HepG2 (cell line): ENCODE results near the gene RPA1. TPM values are rescaled to one million over a fixed set of nuclear protein-coding genes. Genes with fewer than 3 reads are reported as not detected.

ENCODE experiments used
- ATAC-seq: fragments of 200-7000 bp; cut with Tn5 transposase; 3 replicates; pipeline ENCODE4 v1.9.1; 2020; ENCODE audit warnings: mild to moderate bottlenecking, moderate library complexity
- BruUV-seq: library from RNA; stranded (reverse); fragments of 400-500 nt; replicated peaks from 2 replicates; lab custom pipeline; 2021; lab: Mats Ljungman, UMichigan
- CTCF ChIA-PET: fragments of 300-600 bp; formaldehyde crosslinking; extraction: SDS; loops from one replicate; lab custom pipeline; 2021; ENCODE audit warnings: low total read pairs, inconsistent platforms, low intra/inter-chr PET ratio; lab: Yijun Ruan, JAX
- POLR2A ChIA-PET: fragments of 350-600 bp; sonication (Branson Sonifier 250); formaldehyde crosslinking; loops from one replicate; lab custom pipeline; 2020; ENCODE audit warnings: antibody characterized with exemption, inconsistent platforms; lab: Yijun Ruan, JAX
- DNase-seq: peaks from one replicate; pipeline ENCODE4 v3.0.0-alpha.2; 2015; ENCODE audit warnings: low spot score
- FAIRE-seq: peaks from 3 replicates; lab custom pipeline; 2011; peaks lifted over from hg19 to GRCh38; lab: Jason Lieb, UNC
- H2AFZ ChIP-seq: one replicate; pipeline ENCODE4 v1.6.1; 2011; ENCODE audit warnings: low read length, inconsistent platforms
- H3K27ac ChIP-seq: fragments of 300-600 bp; 3 replicates; pipeline ENCODE4 v1.8.0; 2011; ENCODE audit warnings: mixed run types, mild to moderate bottlenecking, mixed read lengths, low read length, inconsistent platforms; ENCODE audit not compliant: insufficient read depth; ENCODE audit errors: extremely low read length
- H3K27me3 ChIP-seq, 2 experiments: fragments of 200-600 bp in 1 of 2; 2 replicates in 1 of 2; 3 replicates in 1 of 2; pipeline versions ENCODE4 v1.6.0 to v1.8.0; 2011; ENCODE audit warnings: low read length in 2 of 2, mild to moderate bottlenecking in 2 of 2, moderate library complexity in 2 of 2, inconsistent platforms in 1 of 2; ENCODE audit not compliant: insufficient read depth in 2 of 2, control insufficient read depth in 1 of 2
- H3K36me3 ChIP-seq, 2 experiments: fragments of 200-600 bp in 1 of 2; replicated peaks in 1 of 2; 2 replicates in 1 of 2; 3 replicates in 1 of 2; pipeline versions ENCODE4 v1.5.1 to v1.8.0; 2011; ENCODE audit warnings: low read length in 2 of 2, inconsistent platforms in 1 of 2; ENCODE audit not compliant: insufficient read depth in 2 of 2, control insufficient read depth in 1 of 2
- H3K4me1 ChIP-seq: 2 replicates; pipeline ENCODE4 v1.5.1; 2012; ENCODE audit warnings: low read length, inconsistent platforms; ENCODE audit not compliant: insufficient read depth
- H3K4me2 ChIP-seq: 2 replicates; pipeline ENCODE4 v1.6.0; 2011; ENCODE audit warnings: low read depth, low read length, inconsistent platforms
- H3K4me3 ChIP-seq, 3 experiments: fragments of 200-600 bp in 1 of 3; sonication (generic), shearing (Covaris generic) in 1 of 3; replicated peaks in 1 of 3; 2 replicates each; pipeline ENCODE4 v1.5.1; 2011 to 2016; ENCODE audit warnings: low read length in 3 of 3, inconsistent platforms in 2 of 3, low read depth in 2 of 3, mild to moderate bottlenecking in 2 of 3, control low read depth in 1 of 3, mixed read lengths in 1 of 3; ENCODE audit not compliant: insufficient read depth in 1 of 3
- H3K79me2 ChIP-seq: one replicate; pipeline ENCODE4 v1.6.1; 2011; ENCODE audit warnings: low read length, inconsistent platforms; ENCODE audit not compliant: insufficient read depth
- H3K9ac ChIP-seq: 2 replicates; pipeline ENCODE4 v1.6.0; 2011; ENCODE audit warnings: mild to moderate bottlenecking, low read depth, low read length, inconsistent platforms; ENCODE audit not compliant: insufficient read depth
- H3K9me3 ChIP-seq: 2 replicates; pipeline ENCODE4 v1.5.1; 2012; ENCODE audit warnings: mild to moderate bottlenecking, low read length
- H4K20me1 ChIP-seq: 2 replicates; pipeline ENCODE4 v1.6.0; 2011; ENCODE audit warnings: inconsistent platforms, mild to moderate bottlenecking, low read length, moderate library complexity; ENCODE audit not compliant: insufficient read depth
- CBX2 ChIP-seq, 2 experiments: fragments of 200-600 bp in 1 of 2; sonication (generic); formaldehyde crosslinking in 1 of 2; IDR thresholded peaks; 2 replicates each; pipeline versions ENCODE4 v1.7.0 to v1.8.1; 2018 to 2022; ENCODE audit warnings: low read depth in 2 of 2, low read length in 1 of 2, mild to moderate bottlenecking in 1 of 2, missing genetic modification reagents in 1 of 2
- KDM2A ChIP-seq: sonication (generic); formaldehyde crosslinking; IDR thresholded peaks from 2 replicates; pipeline ENCODE4 v1.4.0; 2020; ENCODE audit warnings: low read depth, missing genetic modification reagents, borderline replicate concordance
- RARA ChIP-seq: IDR thresholded peaks from 2 replicates; pipeline ENCODE4 v1.6.1; 2016; ENCODE audit warnings: missing genetic modification reagents, missing compliant biosample characterization
- ZNF432 ChIP-seq: sonication (generic); formaldehyde crosslinking; IDR thresholded peaks from 2 replicates; pipeline ENCODE4 v1.5.0; 2020; ENCODE audit warnings: missing genetic modification reagents, mild to moderate bottlenecking, borderline replicate concordance
- ZNF704 ChIP-seq: sonication (generic); formaldehyde crosslinking; IDR thresholded peaks from 2 replicates; pipeline ENCODE4 v1.8.1; 2023; ENCODE audit warnings: mild to moderate bottlenecking, inconsistent platforms, moderate library complexity, missing genetic modification reagents, borderline replicate concordance
- WGBS: methylation state at CpG from one replicate; pipeline ENCODE4 v1.1.6; 2017; ENCODE audit warnings: low lambda C conversion rate; 5-methylcytosine and 5-hydroxymethylcytosine counted together
- in situ Hi-C: cut with HindIII; loops from 2 replicates; pipeline ENCODE4 v1.10.0; 2017; ENCODE audit warnings: low pct_unique_long_range_greater_than_20kb; ENCODE audit not compliant: extremely low pct_ligation_motif_present
- intact Hi-C: fragments of 100-400 bp; cut with micrococcal nuclease; formaldehyde crosslinking; loops from one replicate; pipeline ENCODE4 v1.10.0; 2022; ENCODE audit not compliant: unreplicated experiment
- polyA plus RNA-seq, 8 experiments: library from polyadenylated mRNA; depleted of rRNA in 3 of 8; stranded (reverse) in 7 of 8; unstranded in 1 of 8; fragments of >200 nt; fragmentation: Illumina TruSeq in 4 of 8; extraction: Trizol in 4 of 8; gene quantifications; 2 replicates each; pipeline versions ENCODE4 v1.2.1 to v1.2.3, GENCODE V29; 2011 to 2016; ENCODE audit warnings: low read depth in 4 of 8, missing spikeins in 1 of 8, mixed read lengths in 1 of 8; ENCODE audit not compliant: insufficient read depth in 1 of 8
- total RNA-seq, 5 experiments: library from RNA; depleted of rRNA; stranded (reverse); fragments of >200 nt; fragmentation: Illumina TruSeq; extraction: Trizol; gene quantifications; 2 replicates each; pipeline ENCODE4 v1.2.3, GENCODE V29; 2016; ENCODE audit warnings: low read depth in 1 of 5

RPA1 gene
- total and polyA plus RNA-seq, 2 of the 13 experiments (the other 11 are each of a cell fraction or from before 2014, with no cell fraction given), result 13.9 to 37.6 TPM

- ChIA-PET CTCF (no interaction called here), POLR2A (interaction anchor here (1.0 kb wide), 1 partner anchor 86 kb away, joined by 3 read pairs; no protein-coding TSS in a partner anchor)
- DNase-seq (no peak), FAIRE-seq (no peak), ATAC-seq (no peak)
- Histone ChIP-seq H3K27ac (no peak overlapping the region), H4K20me1 (no peaks in the 10 kb centered on the region), H3K4me2 (no peak overlapping the region), H3K36me3 (peaks cover 8 to 48% of the 10 kb centered on the region in 2 experiments), H2AFZ (no peak overlapping the region), H3K9me3 (no peaks in the 10 kb centered on the region), H3K4me1 (peaks cover 11% of the 10 kb centered on the region), H3K9ac (no peak overlapping the region), H3K79me2 (no peaks in the 10 kb centered on the region), H3K27me3 (no peaks in the 10 kb centered on the region), H3K4me3 (no peak overlapping the region)
- TF ChIP-seq ZNF704 (CRISPR knock-in tag) (no peak), KDM2A (no peak), CBX2 (IDR thresholded peaks at IDR 0.05; ENCODE audit: low read depth, low read length) (no peak), CBX2 (CRISPR knock-in tag; IDR thresholded peaks at IDR 0.05; ENCODE audit: low read depth) (no peak), ZNF432 (CRISPR knock-in tag) (no peak)
- 96% methylated on average over 1 of the region's 1 CpG for WGBS
- BruUV-seq, result no TSS peak
- in situ Hi-C loops, result no loop called here
- intact Hi-C loops, result no loop called here
These were observed 27.4 kb upstream of the RPA1 start for GRCh38 chr17:1802429-1802828.

GRCh38 chr17:1803280-1803679, 26.5 kb upstream of the RPA1 start:
- ChIA-PET CTCF (no interaction called here), POLR2A (interaction anchor here (1.0 kb wide), 1 partner anchor 87 kb away, joined by 3 read pairs; no protein-coding TSS in a partner anchor)
- DNase-seq, result no peak
- Histone ChIP-seq H3K4me2 (no peak overlapping the region), H3K9ac (no peak overlapping the region), H3K27ac (no peak overlapping the region), H3K27me3 (no peaks in the 10 kb centered on the region), H4K20me1 (no peaks in the 10 kb centered on the region), H3K9me3 (no peaks in the 10 kb centered on the region), H3K4me3 (no peak overlapping the region), H3K79me2 (no peaks in the 10 kb centered on the region), H2AFZ (no peak overlapping the region), H3K4me1 (peaks cover 3% of the 10 kb centered on the region), H3K36me3 (peaks cover 9 to 48% of the 10 kb centered on the region in 2 experiments; a peak in 4 of 5 replicates)
- intact Hi-C loops (no loop called here), in situ Hi-C loops (no loop called here)
- no peak for FAIRE-seq
- WGBS, result 98% methylated on average over 6 of the region's 6 CpGs
- TF ChIP-seq RARA, result no peak
- ATAC-seq, result no peak
- BruUV-seq, result no TSS peak
